Measurements from ENCODE around the gene MAP3K15.

DNA sequence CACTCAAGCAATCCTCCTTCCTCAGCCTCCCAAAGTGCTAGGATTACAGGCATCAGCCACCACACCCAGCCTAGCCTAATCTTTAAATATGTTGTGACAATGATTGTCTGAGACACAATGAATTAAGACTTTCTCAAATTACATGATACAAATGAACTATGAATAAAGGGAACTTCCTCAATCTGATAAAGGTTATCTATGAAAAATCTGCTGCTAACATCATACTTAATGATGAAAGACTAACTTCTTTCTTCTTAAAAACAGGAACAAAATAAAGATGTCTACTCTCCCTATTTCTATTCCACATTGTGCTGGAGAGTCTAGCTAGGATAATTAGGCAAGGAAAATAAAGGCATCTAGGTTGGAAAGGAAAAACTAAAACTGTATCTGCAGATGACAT is 111.6 kb downstream of the MAP3K15 start:
- TF ChIP-seq EP300 (IDR thresholded peaks at IDR 0.05): no peak
- TF ChIP-seq, protein P1, sequence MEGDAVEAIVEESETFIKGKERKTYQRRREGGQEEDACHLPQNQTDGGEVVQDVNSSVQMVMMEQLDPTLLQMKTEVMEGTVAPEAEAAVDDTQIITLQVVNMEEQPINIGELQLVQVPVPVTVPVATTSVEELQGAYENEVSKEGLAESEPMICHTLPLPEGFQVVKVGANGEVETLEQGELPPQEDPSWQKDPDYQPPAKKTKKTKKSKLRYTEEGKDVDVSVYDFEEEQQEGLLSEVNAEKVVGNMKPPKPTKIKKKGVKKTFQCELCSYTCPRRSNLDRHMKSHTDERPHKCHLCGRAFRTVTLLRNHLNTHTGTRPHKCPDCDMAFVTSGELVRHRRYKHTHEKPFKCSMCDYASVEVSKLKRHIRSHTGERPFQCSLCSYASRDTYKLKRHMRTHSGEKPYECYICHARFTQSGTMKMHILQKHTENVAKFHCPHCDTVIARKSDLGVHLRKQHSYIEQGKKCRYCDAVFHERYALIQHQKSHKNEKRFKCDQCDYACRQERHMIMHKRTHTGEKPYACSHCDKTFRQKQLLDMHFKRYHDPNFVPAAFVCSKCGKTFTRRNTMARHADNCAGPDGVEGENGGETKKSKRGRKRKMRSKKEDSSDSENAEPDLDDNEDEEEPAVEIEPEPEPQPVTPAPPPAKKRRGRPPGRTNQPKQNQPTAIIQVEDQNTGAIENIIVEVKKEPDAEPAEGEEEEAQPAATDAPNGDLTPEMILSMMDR (IDR thresholded peaks at IDR 0.05): no peak

All from upper lobe of left lung (tissue), 4 donors.